GM12878 (cell line): ENCODE data around the gene DTL. TPM values are rescaled to one million over a fixed set of nuclear protein-coding genes. Genes with fewer than 3 reads are reported as not detected.
A peak's percentile ranks its signal among the peaks of the same experiment; 100 is the strongest.

Experiments used
- BCL11A ChIP-seq: IDR thresholded peaks from 2 replicates; pipeline ENCODE4 v1.6.1; 2011; ENCODE audit warnings: low read depth, low read length
- BCL3 ChIP-seq: IDR thresholded peaks from 2 replicates; pipeline ENCODE4 v1.6.1; 2011; ENCODE audit warnings: borderline replicate concordance, low read depth, mild to moderate bottlenecking, moderate library complexity, low read length; ENCODE audit not compliant: insufficient read depth, poor library complexity, severe bottlenecking
- HDAC2 ChIP-seq: fragments of 200-600 bp; sonication (generic); IDR thresholded peaks from 2 replicates; pipeline ENCODE4 v1.6.1; 2017
- NFXL1 ChIP-seq: fragments of 450-650 bp; IDR thresholded peaks from 2 replicates; pipeline ENCODE4 v1.6.1; 2017; ENCODE audit warnings: antibody characterized with exemption, mild to moderate bottlenecking, borderline replicate concordance
- NR2C1 ChIP-seq: fragments of 450-650 bp; IDR thresholded peaks from 2 replicates; pipeline ENCODE4 v1.6.1; 2017; ENCODE audit warnings: antibody characterized with exemption, mild to moderate bottlenecking, moderate library complexity
- NR2F1 ChIP-seq: fragments of 450-650 bp; conservative IDR thresholded peaks from 2 replicates; pipeline ENCODE4 v1.6.1; 2017; ENCODE audit warnings: mild to moderate bottlenecking
- SIN3A ChIP-seq: IDR thresholded peaks from 2 replicates; pipeline ENCODE4 v1.6.1; 2012; ENCODE audit warnings: low read depth, low read length, improper control_type of control experiment
- ZBTB11 ChIP-seq: fragments of 450-650 bp; formaldehyde crosslinking; IDR thresholded peaks from 2 replicates; pipeline ENCODE4 v1.5.0; 2022; ENCODE audit warnings: mild to moderate bottlenecking, missing genetic modification characterization
- polyA plus RNA-seq, 11 experiments: library from polyadenylated mRNA; depleted of rRNA in 4 of 11; unstranded in 6 of 11; stranded (reverse) in 5 of 11; fragments of >200 nt; fragmentation: Nextera tagmentation in 4 of 11; fragmentation: Illumina TruSeq in 1 of 11; extraction: Ambion mirVana in 4 of 11; extraction: Trizol in 1 of 11; gene quantifications; 1 replicate in 1 of 11; 2 replicates in 10 of 11; pipeline versions ENCODE4 v1.2.1 to v1.2.3, GENCODE V29; 2011 to 2016; ENCODE audit warnings: inconsistent platforms in 2 of 11, missing spikeins in 2 of 11, low read depth in 1 of 11
- total RNA-seq, 4 experiments: library from RNA; depleted of rRNA in 3 of 4; stranded (reverse); fragments of >200 nt in 3 of 4; fragmentation: Illumina TruSeq in 1 of 4; extraction: Trizol in 1 of 4; gene quantifications; 2 replicates each; pipeline versions ENCODE4 v1.2.1 to v1.2.3, GENCODE V29; 2013 to 2021
- TF ChIP-seq, protein P1 (sequence below): fragments of 450-650 bp; IDR thresholded peaks from 2 replicates; pipeline ENCODE4 v1.6.1; 2016; ENCODE audit warnings: mild to moderate bottlenecking, moderate library complexity, borderline replicate concordance
- TF ChIP-seq, protein P2 (sequence below): IDR thresholded peaks from 2 replicates; pipeline ENCODE4 v1.6.1; 2012; ENCODE audit warnings: improper control_type of control experiment, low read depth, low read length; ENCODE audit not compliant: insufficient replicate concordance

Gene DTL
- total and polyA plus RNA-seq, 10 of the 15 experiments (the other 5 are each of a cell fraction or from before 2014, with no cell fraction given), result 24.1 to 73.4 (median 52.2) TPM

GRCh38 chr1:212089560-212090163, 54.1 kb downstream of the DTL start (continued):
- TF ChIP-seq ZBTB11 (CRISPR knock-in tag) (no peak), SIN3A (no peak), NFXL1 (no peak), NR2F1 (peak; percentile 73), BCL11A (peak; percentile 60; the same call in 1 of the 2 replicates), HDAC2 (no peak), BCL3 (no peak), NR2C1 (no peak)
- TF ChIP-seq, protein P1, sequence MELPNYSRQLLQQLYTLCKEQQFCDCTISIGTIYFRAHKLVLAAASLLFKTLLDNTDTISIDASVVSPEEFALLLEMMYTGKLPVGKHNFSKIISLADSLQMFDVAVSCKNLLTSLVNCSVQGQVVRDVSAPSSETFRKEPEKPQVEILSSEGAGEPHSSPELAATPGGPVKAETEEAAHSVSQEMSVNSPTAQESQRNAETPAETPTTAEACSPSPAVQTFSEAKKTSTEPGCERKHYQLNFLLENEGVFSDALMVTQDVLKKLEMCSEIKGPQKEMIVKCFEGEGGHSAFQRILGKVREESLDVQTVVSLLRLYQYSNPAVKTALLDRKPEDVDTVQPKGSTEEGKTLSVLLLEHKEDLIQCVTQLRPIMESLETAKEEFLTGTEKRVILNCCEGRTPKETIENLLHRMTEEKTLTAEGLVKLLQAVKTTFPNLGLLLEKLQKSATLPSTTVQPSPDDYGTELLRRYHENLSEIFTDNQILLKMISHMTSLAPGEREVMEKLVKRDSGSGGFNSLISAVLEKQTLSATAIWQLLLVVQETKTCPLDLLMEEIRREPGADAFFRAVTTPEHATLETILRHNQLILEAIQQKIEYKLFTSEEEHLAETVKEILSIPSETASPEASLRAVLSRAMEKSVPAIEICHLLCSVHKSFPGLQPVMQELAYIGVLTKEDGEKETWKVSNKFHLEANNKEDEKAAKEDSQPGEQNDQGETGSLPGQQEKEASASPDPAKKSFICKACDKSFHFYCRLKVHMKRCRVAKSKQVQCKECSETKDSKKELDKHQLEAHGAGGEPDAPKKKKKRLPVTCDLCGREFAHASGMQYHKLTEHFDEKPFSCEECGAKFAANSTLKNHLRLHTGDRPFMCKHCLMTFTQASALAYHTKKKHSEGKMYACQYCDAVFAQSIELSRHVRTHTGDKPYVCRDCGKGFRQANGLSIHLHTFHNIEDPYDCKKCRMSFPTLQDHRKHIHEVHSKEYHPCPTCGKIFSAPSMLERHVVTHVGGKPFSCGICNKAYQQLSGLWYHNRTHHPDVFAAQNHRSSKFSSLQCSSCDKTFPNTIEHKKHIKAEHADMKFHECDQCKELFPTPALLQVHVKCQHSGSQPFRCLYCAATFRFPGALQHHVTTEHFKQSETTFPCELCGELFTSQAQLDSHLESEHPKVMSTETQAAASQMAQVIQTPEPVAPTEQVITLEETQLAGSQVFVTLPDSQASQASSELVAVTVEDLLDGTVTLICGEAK, result no peak
- TF ChIP-seq, protein P2, sequence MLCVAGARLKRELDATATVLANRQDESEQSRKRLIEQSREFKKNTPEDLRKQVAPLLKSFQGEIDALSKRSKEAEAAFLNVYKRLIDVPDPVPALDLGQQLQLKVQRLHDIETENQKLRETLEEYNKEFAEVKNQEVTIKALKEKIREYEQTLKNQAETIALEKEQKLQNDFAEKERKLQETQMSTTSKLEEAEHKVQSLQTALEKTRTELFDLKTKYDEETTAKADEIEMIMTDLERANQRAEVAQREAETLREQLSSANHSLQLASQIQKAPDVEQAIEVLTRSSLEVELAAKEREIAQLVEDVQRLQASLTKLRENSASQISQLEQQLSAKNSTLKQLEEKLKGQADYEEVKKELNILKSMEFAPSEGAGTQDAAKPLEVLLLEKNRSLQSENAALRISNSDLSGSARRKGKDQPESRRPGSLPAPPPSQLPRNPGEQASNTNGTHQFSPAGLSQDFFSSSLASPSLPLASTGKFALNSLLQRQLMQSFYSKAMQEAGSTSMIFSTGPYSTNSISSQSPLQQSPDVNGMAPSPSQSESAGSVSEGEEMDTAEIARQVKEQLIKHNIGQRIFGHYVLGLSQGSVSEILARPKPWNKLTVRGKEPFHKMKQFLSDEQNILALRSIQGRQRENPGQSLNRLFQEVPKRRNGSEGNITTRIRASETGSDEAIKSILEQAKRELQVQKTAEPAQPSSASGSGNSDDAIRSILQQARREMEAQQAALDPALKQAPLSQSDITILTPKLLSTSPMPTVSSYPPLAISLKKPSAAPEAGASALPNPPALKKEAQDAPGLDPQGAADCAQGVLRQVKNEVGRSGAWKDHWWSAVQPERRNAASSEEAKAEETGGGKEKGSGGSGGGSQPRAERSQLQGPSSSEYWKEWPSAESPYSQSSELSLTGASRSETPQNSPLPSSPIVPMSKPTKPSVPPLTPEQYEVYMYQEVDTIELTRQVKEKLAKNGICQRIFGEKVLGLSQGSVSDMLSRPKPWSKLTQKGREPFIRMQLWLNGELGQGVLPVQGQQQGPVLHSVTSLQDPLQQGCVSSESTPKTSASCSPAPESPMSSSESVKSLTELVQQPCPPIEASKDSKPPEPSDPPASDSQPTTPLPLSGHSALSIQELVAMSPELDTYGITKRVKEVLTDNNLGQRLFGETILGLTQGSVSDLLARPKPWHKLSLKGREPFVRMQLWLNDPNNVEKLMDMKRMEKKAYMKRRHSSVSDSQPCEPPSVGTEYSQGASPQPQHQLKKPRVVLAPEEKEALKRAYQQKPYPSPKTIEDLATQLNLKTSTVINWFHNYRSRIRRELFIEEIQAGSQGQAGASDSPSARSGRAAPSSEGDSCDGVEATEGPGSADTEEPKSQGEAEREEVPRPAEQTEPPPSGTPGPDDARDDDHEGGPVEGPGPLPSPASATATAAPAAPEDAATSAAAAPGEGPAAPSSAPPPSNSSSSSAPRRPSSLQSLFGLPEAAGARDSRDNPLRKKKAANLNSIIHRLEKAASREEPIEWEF, result no peak
